Measurements from ENCODE around the gene NPR1. TPM values are rescaled to one million over a fixed set of nuclear protein-coding genes. Genes with fewer than 3 reads are reported as not detected.

The NPR1 gene
- total and polyA plus RNA-seq, 2 of the 13 experiments (the other 11 are each of a cell fraction or from before 2014, with no cell fraction given) = not detected

DNA sequence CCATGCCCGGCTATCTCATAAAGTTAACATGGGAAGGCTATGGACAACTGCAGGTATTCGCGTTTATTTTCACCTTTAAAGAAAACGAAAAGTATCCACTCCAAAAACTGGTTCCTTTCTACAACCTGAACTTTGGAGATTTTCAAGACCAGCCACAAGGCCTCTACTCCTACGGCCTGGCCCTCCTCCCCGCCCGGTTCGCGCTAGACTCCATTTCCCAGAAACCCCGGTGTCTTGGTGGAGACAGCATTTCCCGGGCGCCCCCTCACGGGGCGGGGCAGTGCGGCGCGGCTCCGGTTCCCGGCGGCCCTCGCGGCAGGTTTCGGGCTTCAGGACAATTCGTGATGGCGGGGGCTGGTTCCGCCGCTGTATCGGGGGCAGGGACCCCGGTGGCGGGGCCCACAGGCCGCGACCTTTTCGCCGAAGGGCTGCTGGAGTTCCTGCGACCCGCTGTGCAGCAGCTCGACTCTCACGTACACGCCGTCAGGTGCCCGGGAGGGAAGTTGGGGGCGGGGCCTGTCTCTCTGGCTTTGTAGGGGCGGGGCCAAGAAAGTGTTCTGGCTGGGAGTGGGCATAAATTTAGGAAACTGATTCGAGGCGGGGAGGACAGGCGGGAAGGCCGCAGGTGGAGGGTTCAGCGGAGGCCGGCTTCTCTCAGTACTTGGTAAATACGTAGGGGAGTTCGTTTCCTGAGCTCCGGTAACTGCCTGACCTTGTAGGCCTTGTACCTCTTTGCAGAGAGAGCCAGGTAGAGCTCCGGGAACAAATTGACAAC, 19.9 kb upstream of the NPR1 start, which contains the start of gene SNAPIN (continued):
- TF ChIP-seq, protein P1, sequence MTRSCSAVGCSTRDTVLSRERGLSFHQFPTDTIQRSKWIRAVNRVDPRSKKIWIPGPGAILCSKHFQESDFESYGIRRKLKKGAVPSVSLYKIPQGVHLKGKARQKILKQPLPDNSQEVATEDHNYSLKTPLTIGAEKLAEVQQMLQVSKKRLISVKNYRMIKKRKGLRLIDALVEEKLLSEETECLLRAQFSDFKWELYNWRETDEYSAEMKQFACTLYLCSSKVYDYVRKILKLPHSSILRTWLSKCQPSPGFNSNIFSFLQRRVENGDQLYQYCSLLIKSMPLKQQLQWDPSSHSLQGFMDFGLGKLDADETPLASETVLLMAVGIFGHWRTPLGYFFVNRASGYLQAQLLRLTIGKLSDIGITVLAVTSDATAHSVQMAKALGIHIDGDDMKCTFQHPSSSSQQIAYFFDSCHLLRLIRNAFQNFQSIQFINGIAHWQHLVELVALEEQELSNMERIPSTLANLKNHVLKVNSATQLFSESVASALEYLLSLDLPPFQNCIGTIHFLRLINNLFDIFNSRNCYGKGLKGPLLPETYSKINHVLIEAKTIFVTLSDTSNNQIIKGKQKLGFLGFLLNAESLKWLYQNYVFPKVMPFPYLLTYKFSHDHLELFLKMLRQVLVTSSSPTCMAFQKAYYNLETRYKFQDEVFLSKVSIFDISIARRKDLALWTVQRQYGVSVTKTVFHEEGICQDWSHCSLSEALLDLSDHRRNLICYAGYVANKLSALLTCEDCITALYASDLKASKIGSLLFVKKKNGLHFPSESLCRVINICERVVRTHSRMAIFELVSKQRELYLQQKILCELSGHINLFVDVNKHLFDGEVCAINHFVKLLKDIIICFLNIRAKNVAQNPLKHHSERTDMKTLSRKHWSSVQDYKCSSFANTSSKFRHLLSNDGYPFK (CRISPR knock-in tag; IDR thresholded peaks at IDR 0.05; ENCODE audit: borderline replicate concordance) = peak; percentile 67; the same call in 1 of the 2 replicates
- TF ChIP-seq, protein P2, sequence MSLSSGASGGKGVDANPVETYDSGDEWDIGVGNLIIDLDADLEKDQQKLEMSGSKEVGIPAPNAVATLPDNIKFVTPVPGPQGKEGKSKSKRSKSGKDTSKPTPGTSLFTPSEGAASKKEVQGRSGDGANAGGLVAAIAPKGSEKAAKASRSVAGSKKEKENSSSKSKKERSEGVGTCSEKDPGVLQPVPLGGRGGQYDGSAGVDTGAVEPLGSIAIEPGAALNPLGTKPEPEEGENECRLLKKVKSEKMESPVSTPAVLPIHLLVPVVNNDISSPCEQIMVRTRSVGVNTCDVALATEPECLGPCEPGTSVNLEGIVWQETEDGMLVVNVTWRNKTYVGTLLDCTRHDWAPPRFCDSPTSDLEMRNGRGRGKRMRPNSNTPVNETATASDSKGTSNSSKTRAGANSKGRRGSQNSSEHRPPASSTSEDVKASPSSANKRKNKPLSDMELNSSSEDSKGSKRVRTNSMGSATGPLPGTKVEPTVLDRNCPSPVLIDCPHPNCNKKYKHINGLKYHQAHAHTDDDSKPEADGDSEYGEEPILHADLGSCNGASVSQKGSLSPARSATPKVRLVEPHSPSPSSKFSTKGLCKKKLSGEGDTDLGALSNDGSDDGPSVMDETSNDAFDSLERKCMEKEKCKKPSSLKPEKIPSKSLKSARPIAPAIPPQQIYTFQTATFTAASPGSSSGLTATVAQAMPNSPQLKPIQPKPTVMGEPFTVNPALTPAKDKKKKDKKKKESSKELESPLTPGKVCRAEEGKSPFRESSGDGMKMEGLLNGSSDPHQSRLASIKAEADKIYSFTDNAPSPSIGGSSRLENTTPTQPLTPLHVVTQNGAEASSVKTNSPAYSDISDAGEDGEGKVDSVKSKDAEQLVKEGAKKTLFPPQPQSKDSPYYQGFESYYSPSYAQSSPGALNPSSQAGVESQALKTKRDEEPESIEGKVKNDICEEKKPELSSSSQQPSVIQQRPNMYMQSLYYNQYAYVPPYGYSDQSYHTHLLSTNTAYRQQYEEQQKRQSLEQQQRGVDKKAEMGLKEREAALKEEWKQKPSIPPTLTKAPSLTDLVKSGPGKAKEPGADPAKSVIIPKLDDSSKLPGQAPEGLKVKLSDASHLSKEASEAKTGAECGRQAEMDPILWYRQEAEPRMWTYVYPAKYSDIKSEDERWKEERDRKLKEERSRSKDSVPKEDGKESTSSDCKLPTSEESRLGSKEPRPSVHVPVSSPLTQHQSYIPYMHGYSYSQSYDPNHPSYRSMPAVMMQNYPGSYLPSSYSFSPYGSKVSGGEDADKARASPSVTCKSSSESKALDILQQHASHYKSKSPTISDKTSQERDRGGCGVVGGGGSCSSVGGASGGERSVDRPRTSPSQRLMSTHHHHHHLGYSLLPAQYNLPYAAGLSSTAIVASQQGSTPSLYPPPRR (CRISPR knock-in tag; IDR thresholded peaks at IDR 0.05; ENCODE audit: borderline replicate concordance) = no peak
- TF ChIP-seq, protein P3, sequence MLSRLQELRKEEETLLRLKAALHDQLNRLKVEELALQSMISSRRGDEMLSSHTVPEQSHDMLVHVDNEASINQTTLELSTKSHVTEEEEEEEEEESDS (CRISPR knock-in tag; IDR thresholded peaks at IDR 0.05; ENCODE audit: borderline replicate concordance) = no peak
- TF ChIP-seq MATR3 (CRISPR knock-in tag; IDR thresholded peaks at IDR 0.05) (no peak), GLI4 (CRISPR knock-in tag; IDR thresholded peaks at IDR 0.05; ENCODE audit: borderline replicate concordance) (no peak), ZNF556 (CRISPR knock-in tag; IDR thresholded peaks at IDR 0.05; ENCODE audit: borderline replicate concordance) (peak; percentile 46; the same call in 1 of the 2 replicates), ZNF768 (CRISPR knock-in tag; IDR thresholded peaks at IDR 0.05) (peak; percentile 45; the same call in 1 of the 2 replicates), POLR2G (IDR thresholded peaks at IDR 0.05; ENCODE audit: low read depth, low read length) (peak; percentile 91), CBFB (CRISPR knock-in tag; IDR thresholded peaks at IDR 0.05) (0 out of 2 replicates have a peak, but pooled peaks have one; percentile 22), PTBP1 (IDR thresholded peaks at IDR 0.05; ENCODE audit: low read depth, low read length, poor library complexity, severe bottlenecking) (no peak), ZSCAN12 (CRISPR knock-in tag; IDR thresholded peaks at IDR 0.05) (0 out of 2 replicates have a peak, but pooled peaks have one; percentile 42)
- TF ChIP-seq, protein P4, sequence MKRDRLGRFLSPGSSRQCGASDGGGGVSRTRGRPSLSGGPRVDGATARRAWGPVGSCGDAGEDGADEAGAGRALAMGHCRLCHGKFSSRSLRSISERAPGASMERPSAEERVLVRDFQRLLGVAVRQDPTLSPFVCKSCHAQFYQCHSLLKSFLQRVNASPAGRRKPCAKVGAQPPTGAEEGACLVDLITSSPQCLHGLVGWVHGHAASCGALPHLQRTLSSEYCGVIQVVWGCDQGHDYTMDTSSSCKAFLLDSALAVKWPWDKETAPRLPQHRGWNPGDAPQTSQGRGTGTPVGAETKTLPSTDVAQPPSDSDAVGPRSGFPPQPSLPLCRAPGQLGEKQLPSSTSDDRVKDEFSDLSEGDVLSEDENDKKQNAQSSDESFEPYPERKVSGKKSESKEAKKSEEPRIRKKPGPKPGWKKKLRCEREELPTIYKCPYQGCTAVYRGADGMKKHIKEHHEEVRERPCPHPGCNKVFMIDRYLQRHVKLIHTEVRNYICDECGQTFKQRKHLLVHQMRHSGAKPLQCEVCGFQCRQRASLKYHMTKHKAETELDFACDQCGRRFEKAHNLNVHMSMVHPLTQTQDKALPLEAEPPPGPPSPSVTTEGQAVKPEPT (CRISPR knock-in tag; IDR thresholded peaks at IDR 0.05; ENCODE audit: low read depth) = no peak

Data from HepG2 (cell line).